H1 (cell line): ENCODE results near the gene FAR2. TPM values are rescaled to one million over a fixed set of nuclear protein-coding genes. Genes with fewer than 3 reads are reported as not detected.

ENCODE experiments used
- CTCF ChIA-PET: fragments of 300-600 bp; sonication (Branson Sonifier 250); formaldehyde crosslinking; loops from one replicate; lab custom pipeline; 2021; ENCODE audit not compliant: partially characterized antibody; lab: Charles Lee
- POLR2A ChIA-PET: fragments of 300-600 bp; sonication (Branson Sonifier 250); formaldehyde crosslinking; loops from one replicate; lab custom pipeline; 2021; ENCODE audit warnings: inconsistent platforms; ENCODE audit not compliant: partially characterized antibody; lab: Charles Lee
- DNase-seq, 2 experiments: peaks; one replicate each; pipeline versions ENCODE4 v3.0.0 to v3.0.0-alpha.2; 2010 to 2022; ENCODE audit warnings: low spot score in 2 of 2, low read depth in 1 of 2, mixed read lengths in 1 of 2
- FAIRE-seq: peaks from 2 replicates; lab custom pipeline; 2011; peaks lifted over from hg19 to GRCh38; lab: Jason Lieb, UNC
- H2AFZ ChIP-seq: 2 replicates; pipeline ENCODE4 v1.8.1; 2012; ENCODE audit warnings: low read length, inconsistent platforms
- H2AK5ac ChIP-seq: 2 replicates; pipeline ENCODE4 v1.6.1; 2013; ENCODE audit warnings: low read depth, low read length
- H2BK120ac ChIP-seq: replicated peaks from 2 replicates; pipeline ENCODE3; 2013; ENCODE audit warnings: low read depth, low read length, inconsistent platforms
- H2BK12ac ChIP-seq: 2 replicates; pipeline ENCODE4 v1.6.1; 2013; ENCODE audit warnings: low read depth, low read length
- H2BK15ac ChIP-seq: 2 replicates; pipeline ENCODE4 v1.6.1; 2013; ENCODE audit warnings: low read length
- H2BK20ac ChIP-seq: 2 replicates; pipeline ENCODE4 v1.6.1; 2013; ENCODE audit warnings: low read length
- H2BK5ac ChIP-seq: 2 replicates; pipeline ENCODE4 v1.6.1; 2013; ENCODE audit warnings: low read depth, low read length
- H3K14ac ChIP-seq: 2 replicates; pipeline ENCODE4 v1.6.1; 2013; ENCODE audit warnings: inconsistent platforms; ENCODE audit not compliant: insufficient read length
- H3K18ac ChIP-seq: 2 replicates; pipeline ENCODE4 v1.6.1; 2013; ENCODE audit warnings: low read length; ENCODE audit errors: extremely low read depth
- H3K23ac ChIP-seq: 2 replicates; pipeline ENCODE4 v1.6.1; 2013; ENCODE audit warnings: inconsistent platforms; ENCODE audit not compliant: insufficient read length
- H3K23me2 ChIP-seq: 2 replicates; pipeline ENCODE4 v1.6.1; 2013; ENCODE audit warnings: low read depth, low read length
- H3K27ac ChIP-seq: 2 replicates; pipeline ENCODE4 v1.6.1; 2011; ENCODE audit warnings: low read depth, low read length, inconsistent platforms
- H3K27me3 ChIP-seq, 4 experiments: replicated peaks in 1 of 4; 1 replicate in 1 of 4; 2 replicates in 3 of 4; pipeline versions ENCODE4 v1.6.1 to v1.8.1; 2011 to 2013; ENCODE audit warnings: low read length in 3 of 4, mild to moderate bottlenecking in 3 of 4, inconsistent platforms in 2 of 4, mixed read lengths in 2 of 4, moderate library complexity in 1 of 4; ENCODE audit not compliant: control insufficient read depth in 3 of 4, insufficient read depth in 3 of 4; ENCODE audit errors: extremely low read depth in 1 of 4
- H3K36me3 ChIP-seq, 4 experiments: 2 replicates each; pipeline versions ENCODE4 v1.6.1 to v1.8.1; 2011 to 2013; ENCODE audit warnings: mild to moderate bottlenecking in 4 of 4, low read length in 3 of 4, moderate library complexity in 2 of 4, control low read depth in 1 of 4, inconsistent platforms in 1 of 4; ENCODE audit not compliant: insufficient read depth in 4 of 4, control insufficient read depth in 2 of 4
- H3K4ac ChIP-seq: replicated peaks from 2 replicates; pipeline ENCODE3; 2013; ENCODE audit warnings: low read length, low read depth, mixed read lengths, inconsistent platforms; ENCODE audit not compliant: insufficient read length
- H3K4me1 ChIP-seq, 4 experiments: replicated peaks in 1 of 4; 1 replicate in 1 of 4; 2 replicates in 3 of 4; pipeline versions ENCODE4 v1.6.1 to v1.8.1; 2011 to 2013; ENCODE audit warnings: low read length in 3 of 4, inconsistent platforms in 2 of 4, mixed read lengths in 1 of 4; ENCODE audit not compliant: insufficient read depth in 4 of 4, control insufficient read depth in 3 of 4
- H3K4me2 ChIP-seq, 2 experiments: 2 replicates each; pipeline versions ENCODE4 v1.6.1 to v1.8.1; 2011 to 2013; ENCODE audit warnings: low read depth in 2 of 2, low read length in 2 of 2, control low read depth in 1 of 2, inconsistent platforms in 1 of 2, mild to moderate bottlenecking in 1 of 2; ENCODE audit not compliant: insufficient read depth in 1 of 2
- H3K4me3 ChIP-seq, 4 experiments: fragments of 200-600, 300-600 bp in 1 of 4; sonication (generic), shearing (Covaris generic), sonication (Bioruptor Twin) in 1 of 4; 2 replicates each; pipeline versions ENCODE4 v1.5.1 to v1.8.1; 2011 to 2016; ENCODE audit warnings: low read length in 4 of 4, low read depth in 3 of 4, control low read depth in 2 of 4, inconsistent platforms in 2 of 4, mild to moderate bottlenecking in 2 of 4, mixed read lengths in 1 of 4, moderate library complexity in 1 of 4; ENCODE audit not compliant: insufficient read depth in 2 of 4; ENCODE audit errors: extremely low read depth in 1 of 4
- H3K56ac ChIP-seq: replicated peaks from 2 replicates; pipeline ENCODE3; 2013; ENCODE audit warnings: low read depth, mild to moderate bottlenecking, mixed read lengths, low read length, inconsistent platforms; ENCODE audit not compliant: insufficient read length
- H3K79me1 ChIP-seq: 2 replicates; pipeline ENCODE4 v1.6.1; 2013; ENCODE audit warnings: low read depth, low read length, control low read depth
- H3K79me2 ChIP-seq, 2 experiments: 2 replicates each; pipeline versions ENCODE4 v1.6.1 to v1.8.1; 2012 to 2013; ENCODE audit warnings: low read length in 2 of 2, mild to moderate bottlenecking in 2 of 2, inconsistent platforms in 1 of 2; ENCODE audit not compliant: insufficient read depth in 2 of 2, control insufficient read depth in 1 of 2
- H3K9ac ChIP-seq, 4 experiments: replicated peaks in 1 of 4; 1 replicate in 1 of 4; 2 replicates in 3 of 4; pipeline versions ENCODE4 v1.6.1 to v1.8.1; 2011 to 2013; ENCODE audit warnings: low read depth in 3 of 4, low read length in 3 of 4, control low read depth in 2 of 4, mild to moderate bottlenecking in 2 of 4, moderate library complexity in 2 of 4, inconsistent platforms in 1 of 4; ENCODE audit errors: extremely low read depth in 1 of 4
- H3K9me3 ChIP-seq, 2 experiments: 2 replicates each; pipeline versions ENCODE4 v1.6.1 to v1.8.1; 2012 to 2013; ENCODE audit warnings: mild to moderate bottlenecking in 2 of 2, moderate library complexity in 2 of 2, control low read depth in 1 of 2, inconsistent platforms in 1 of 2, low read depth in 1 of 2, low read length in 1 of 2, mixed read lengths in 1 of 2; ENCODE audit not compliant: insufficient read depth in 2 of 2
- H4K20me1 ChIP-seq, 2 experiments: replicated peaks in 1 of 2; 2 replicates each; pipeline versions ENCODE3 to v1.8.1; 2011 to 2013; ENCODE audit warnings: inconsistent platforms in 2 of 2, low read length in 2 of 2, mild to moderate bottlenecking in 1 of 2; ENCODE audit not compliant: insufficient read depth in 2 of 2, control insufficient read depth in 1 of 2
- H4K5ac ChIP-seq: 2 replicates; pipeline ENCODE4 v1.6.1; 2013; ENCODE audit warnings: low read length, low read depth, mixed read lengths, inconsistent platforms; ENCODE audit not compliant: insufficient read length
- H4K8ac ChIP-seq: 2 replicates; pipeline ENCODE4 v1.8.0; 2013; ENCODE audit warnings: mild to moderate bottlenecking, moderate library complexity, low read length, inconsistent platforms; ENCODE audit not compliant: insufficient read depth; ENCODE audit errors: extremely low read depth
- H4K91ac ChIP-seq: replicated peaks from 2 replicates; pipeline ENCODE3; 2013; ENCODE audit warnings: low read length, mixed read lengths, inconsistent platforms; ENCODE audit not compliant: insufficient read length
- HDAC2 ChIP-seq, 2 experiments: fragments of 300-600 bp in 1 of 2; sonication (generic) in 1 of 2; IDR thresholded peaks; 2 replicates each; pipeline ENCODE4 v1.6.1; 2011 to 2012; ENCODE audit warnings: low read depth in 2 of 2, low read length in 2 of 2, mild to moderate bottlenecking in 2 of 2, moderate library complexity in 2 of 2, borderline replicate concordance in 1 of 2, inconsistent platforms in 1 of 2
- JUND ChIP-seq: IDR thresholded peaks from 2 replicates; pipeline ENCODE4 v1.6.1; 2011; ENCODE audit warnings: mild to moderate bottlenecking, improper control_type of control experiment, low read length
- RFX5 ChIP-seq: IDR thresholded peaks from 2 replicates; pipeline ENCODE4 v1.6.1; 2011; ENCODE audit warnings: low read depth, low read length, improper control_type of control experiment, borderline replicate concordance
- SIRT6 ChIP-seq: IDR thresholded peaks from one replicate; pipeline ENCODE4 v1.7.1; 2012; ENCODE audit warnings: low read length, inconsistent platforms
- TCF12 ChIP-seq: IDR thresholded peaks from 2 replicates; pipeline ENCODE4 v1.6.1; 2011; ENCODE audit warnings: low read depth, mild to moderate bottlenecking, low read length
- WGBS, 2 experiments: shearing (Covaris generic) in 1 of 2; methylation state at CpG; one replicate each; pipeline versions ENCODE4 v1.1.6 to v1.1.7; 2013 to 2015; ENCODE audit warnings: low lambda C conversion rate in 2 of 2, mixed read lengths in 2 of 2, inconsistent platforms in 1 of 2, low coverage in 1 of 2, missing lambda C conversion rate in 1 of 2; ENCODE audit not compliant: insufficient replicate concordance in 2 of 2, insufficient coverage in 1 of 2, insufficient read length in 1 of 2; ENCODE audit errors: extremely low coverage in 1 of 2, missing lambda C conversion rate in 1 of 2; 5-methylcytosine and 5-hydroxymethylcytosine counted together
- polyA plus RNA-seq, 7 experiments: library from polyadenylated mRNA; depleted of rRNA in 3 of 7; stranded (reverse) in 5 of 7; unstranded in 2 of 7; fragments of >200 nt in 5 of 7; fragments of 200-250 nt in 2 of 7; gene quantifications; 1 replicate in 5 of 7; 2 replicates in 1 of 7; 4 replicates in 1 of 7; pipeline versions ENCODE4 v1.2.1 to v1.2.3, GENCODE V29; 2011 to 2013; ENCODE audit warnings: missing spikeins in 2 of 7, mixed read lengths in 2 of 7
- total RNA-seq: library from RNA; stranded (reverse); fragmentation: NEBNext Ultra II Directional; extraction: Animal tissue kit (Norgen Biotek cat#: 25700); gene quantifications from 2 replicates; pipeline ENCODE4 v1.2.1, GENCODE V29; 2021
- TF ChIP-seq, protein P1 (sequence below): IDR thresholded peaks from 2 replicates; pipeline ENCODE4 v1.6.1; 2012; ENCODE audit warnings: inconsistent platforms

FAR2 gene
- total and polyA plus RNA-seq, 2 of the 8 experiments (the other 6 are each of a cell fraction or from before 2014, with no cell fraction given): 24.0 to 24.1 TPM

- no peak overlapping the region for H2AFZ ChIP-seq
- H2BK120ac ChIP-seq: no peak overlapping the region
- no peak overlapping the region for H3K4me2 ChIP-seq
- FAIRE-seq (no peak), DNase-seq (no peak)
- H4K8ac ChIP-seq: no peak overlapping the region
- no peak overlapping the region for H4K5ac ChIP-seq
- H3K9me3 ChIP-seq: no peaks in the 10 kb centered on the region
- H3K4me3 ChIP-seq: no peak overlapping the region
- no peak overlapping the region for H3K56ac ChIP-seq
- H3K4ac ChIP-seq: no peak overlapping the region
- H3K36me3 ChIP-seq: no peaks in the 10 kb centered on the region
- no peaks in the 10 kb centered on the region for H4K20me1 ChIP-seq
- POLR2A ChIA-PET: no interaction called here
- no peak overlapping the region for H2BK5ac ChIP-seq
- no peaks in the 10 kb centered on the region for H3K23me2 ChIP-seq
- H2AK5ac ChIP-seq: no peak overlapping the region
- CTCF ChIA-PET: interaction anchor here (0.6 to 0.9 kb wide), 3 partner anchors 15 to 1515 kb away, joined by 3 to 4 read pairs (median 3); no protein-coding TSS in a partner anchor
- H4K91ac ChIP-seq: no peak overlapping the region
- peak overlapping the region; percentile 41; the same call in 1 of the 2 replicates for H2BK12ac ChIP-seq
- no peak overlapping the region for H3K27ac ChIP-seq
- H2BK15ac ChIP-seq: no peak overlapping the region
- WGBS, 2 experiments: 93% methylated on average over 18 of the region's 18 CpGs; no CpG with 5 or more reads in 1 of the 2 experiments
- H3K23ac ChIP-seq: no peak overlapping the region
- no peak overlapping the region for H3K9ac ChIP-seq
- H3K14ac ChIP-seq: no peak overlapping the region
- no peaks in the 10 kb centered on the region for H3K27me3 ChIP-seq
- no peaks in the 10 kb centered on the region for H3K79me2 ChIP-seq
- H3K18ac ChIP-seq: no peak overlapping the region
- no peak for TF ChIP-seq JUND
- no peak for TF ChIP-seq TCF12
- TF ChIP-seq, protein P1, sequence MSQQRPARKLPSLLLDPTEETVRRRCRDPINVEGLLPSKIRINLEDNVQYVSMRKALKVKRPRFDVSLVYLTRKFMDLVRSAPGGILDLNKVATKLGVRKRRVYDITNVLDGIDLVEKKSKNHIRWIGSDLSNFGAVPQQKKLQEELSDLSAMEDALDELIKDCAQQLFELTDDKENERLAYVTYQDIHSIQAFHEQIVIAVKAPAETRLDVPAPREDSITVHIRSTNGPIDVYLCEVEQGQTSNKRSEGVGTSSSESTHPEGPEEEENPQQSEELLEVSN: no peak
- no peak for TF ChIP-seq HDAC2 (IDR thresholded peaks at IDR 0.05; ENCODE audit: borderline replicate concordance in 1 of 2, low read depth in 2 of 2, low read length in 2 of 2)
- no peak for TF ChIP-seq RFX5
- TF ChIP-seq SIRT6: no peak
- no peak overlapping the region for H2BK20ac ChIP-seq
- H3K79me1 ChIP-seq: no peaks in the 10 kb centered on the region
- no peaks in the 10 kb centered on the region for H3K4me1 ChIP-seq
Observed at GRCh38 chr12:29220632-29221336, 71.7 kb downstream of the FAR2 start.
